Prostate gland (tissue), 2 donors: ENCODE measurements around the gene RCN1.
"Not testable (repeated sequence)": the region's sequence is repeated elsewhere in the genome, so short reads cannot be mapped to it uniquely, and the experiment has no call there.

ENCODE experiments used
- POLR2A ChIP-seq: fragments of 450-650 bp; IDR thresholded peaks from one replicate; pipeline ENCODE4 v1.6.1; 2016; ENCODE audit warnings: antibody characterized with exemption, mild to moderate bottlenecking
- POLR2AphosphoS5 ChIP-seq: sonication (generic); formaldehyde crosslinking; IDR thresholded peaks from one replicate; pipeline ENCODE4 v1.6.1; 2017; ENCODE audit warnings: antibody characterized with exemption
- TF ChIP-seq, protein P1 (sequence below), 4 experiments: fragments of 200-600 bp in 2 of 4; fragments of 450-650 bp in 2 of 4; sonication (generic) in 2 of 4; IDR thresholded peaks; 1 replicate in 3 of 4; 2 replicates in 1 of 4; pipeline ENCODE4 v1.5.1; 2016 to 2019; ENCODE audit warnings: antibody characterized with exemption in 4 of 4, mild to moderate bottlenecking in 2 of 4, moderate library complexity in 2 of 4

- TF ChIP-seq, protein P1, sequence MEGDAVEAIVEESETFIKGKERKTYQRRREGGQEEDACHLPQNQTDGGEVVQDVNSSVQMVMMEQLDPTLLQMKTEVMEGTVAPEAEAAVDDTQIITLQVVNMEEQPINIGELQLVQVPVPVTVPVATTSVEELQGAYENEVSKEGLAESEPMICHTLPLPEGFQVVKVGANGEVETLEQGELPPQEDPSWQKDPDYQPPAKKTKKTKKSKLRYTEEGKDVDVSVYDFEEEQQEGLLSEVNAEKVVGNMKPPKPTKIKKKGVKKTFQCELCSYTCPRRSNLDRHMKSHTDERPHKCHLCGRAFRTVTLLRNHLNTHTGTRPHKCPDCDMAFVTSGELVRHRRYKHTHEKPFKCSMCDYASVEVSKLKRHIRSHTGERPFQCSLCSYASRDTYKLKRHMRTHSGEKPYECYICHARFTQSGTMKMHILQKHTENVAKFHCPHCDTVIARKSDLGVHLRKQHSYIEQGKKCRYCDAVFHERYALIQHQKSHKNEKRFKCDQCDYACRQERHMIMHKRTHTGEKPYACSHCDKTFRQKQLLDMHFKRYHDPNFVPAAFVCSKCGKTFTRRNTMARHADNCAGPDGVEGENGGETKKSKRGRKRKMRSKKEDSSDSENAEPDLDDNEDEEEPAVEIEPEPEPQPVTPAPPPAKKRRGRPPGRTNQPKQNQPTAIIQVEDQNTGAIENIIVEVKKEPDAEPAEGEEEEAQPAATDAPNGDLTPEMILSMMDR (IDR thresholded peaks at IDR 0.05) = not testable (repeated sequence)
- TF ChIP-seq POLR2AphosphoS5, POLR2A: not testable (repeated sequence)
Observed at GRCh38 chr11:32119139-32119538, 28.3 kb downstream of the RCN1 start.
